ENCODE data around the gene TEX44.

TEX44 gene

GRCh38 chr2:231604685-231605606, 12.3 kb downstream of the TEX44 start:
- Histone ChIP-seq H3K4me1 (ENCODE audit: insufficient read depth, low read length, poor library complexity, severe bottlenecking) (peaks cover 6% of the 10 kb centered on the region), H3K4me2 (ENCODE audit: low read depth, low read length, poor library complexity, severe bottlenecking) (peak overlapping the region; percentile 58), H3F3A (ENCODE audit: low read depth) (no peaks in the 10 kb centered on the region), H3K4me3 (ENCODE audit: low read length, poor library complexity, severe bottlenecking) (peak overlapping the region; percentile 63), H3K9me3 (ENCODE audit: insufficient read depth, low read depth, low read length) (no peaks in the 10 kb centered on the region), H2AFZ (ENCODE audit: low read length) (no peak overlapping the region), H3K9me2 (replicated peaks; ENCODE audit: low read depth, low read length) (no peaks in the 10 kb centered on the region), H3K27me3 (ENCODE audit: insufficient read depth, low read length, poor library complexity, severe bottlenecking) (no peaks in the 10 kb centered on the region), H4K20me1 (ENCODE audit: insufficient read depth, low read length, poor library complexity, severe bottlenecking) (no peaks in the 10 kb centered on the region), H3K9ac (ENCODE audit: low read depth, low read length, poor library complexity, severe bottlenecking) (no peak overlapping the region), H3K79me2 (ENCODE audit: insufficient read depth, low read length) (no peaks in the 10 kb centered on the region), H3K36me3 (ENCODE audit: insufficient read depth, low read length) (no peaks in the 10 kb centered on the region)
- TF ChIP-seq EZH2phosphoT487 (IDR thresholded peaks at IDR 0.05; ENCODE audit: borderline replicate concordance), result no peak
- TF ChIP-seq, protein P1, sequence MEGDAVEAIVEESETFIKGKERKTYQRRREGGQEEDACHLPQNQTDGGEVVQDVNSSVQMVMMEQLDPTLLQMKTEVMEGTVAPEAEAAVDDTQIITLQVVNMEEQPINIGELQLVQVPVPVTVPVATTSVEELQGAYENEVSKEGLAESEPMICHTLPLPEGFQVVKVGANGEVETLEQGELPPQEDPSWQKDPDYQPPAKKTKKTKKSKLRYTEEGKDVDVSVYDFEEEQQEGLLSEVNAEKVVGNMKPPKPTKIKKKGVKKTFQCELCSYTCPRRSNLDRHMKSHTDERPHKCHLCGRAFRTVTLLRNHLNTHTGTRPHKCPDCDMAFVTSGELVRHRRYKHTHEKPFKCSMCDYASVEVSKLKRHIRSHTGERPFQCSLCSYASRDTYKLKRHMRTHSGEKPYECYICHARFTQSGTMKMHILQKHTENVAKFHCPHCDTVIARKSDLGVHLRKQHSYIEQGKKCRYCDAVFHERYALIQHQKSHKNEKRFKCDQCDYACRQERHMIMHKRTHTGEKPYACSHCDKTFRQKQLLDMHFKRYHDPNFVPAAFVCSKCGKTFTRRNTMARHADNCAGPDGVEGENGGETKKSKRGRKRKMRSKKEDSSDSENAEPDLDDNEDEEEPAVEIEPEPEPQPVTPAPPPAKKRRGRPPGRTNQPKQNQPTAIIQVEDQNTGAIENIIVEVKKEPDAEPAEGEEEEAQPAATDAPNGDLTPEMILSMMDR (conservative IDR thresholded peaks at IDR 0.05; ENCODE audit: low read length), result no peak

- no peaks in the 10 kb centered on the region for H3K79me2 ChIP-seq (ENCODE audit: insufficient read depth, low read length)
- TF ChIP-seq, protein P1 (conservative IDR thresholded peaks at IDR 0.05; ENCODE audit: low read length), result no peak
- TF ChIP-seq EZH2phosphoT487 (IDR thresholded peaks at IDR 0.05; ENCODE audit: borderline replicate concordance), result no peak
- H3K9me2 ChIP-seq (replicated peaks; ENCODE audit: low read depth, low read length), result no peaks in the 10 kb centered on the region
- H3K4me2 ChIP-seq (ENCODE audit: low read depth, low read length, poor library complexity, severe bottlenecking), result no peak overlapping the region
- no peak overlapping the region for H2AFZ ChIP-seq (ENCODE audit: low read length)
- no peaks in the 10 kb centered on the region for H3K36me3 ChIP-seq (ENCODE audit: insufficient read depth, low read length)
- H3K4me1 ChIP-seq (ENCODE audit: insufficient read depth, low read length, poor library complexity, severe bottlenecking), result peaks cover 11% of the 10 kb centered on the region
- H3F3A ChIP-seq (ENCODE audit: low read depth), result no peaks in the 10 kb centered on the region
- H4K20me1 ChIP-seq (ENCODE audit: insufficient read depth, low read length, poor library complexity, severe bottlenecking), result no peaks in the 10 kb centered on the region
- no peak overlapping the region for H3K4me3 ChIP-seq (ENCODE audit: low read length, poor library complexity, severe bottlenecking)
- H3K9ac ChIP-seq (ENCODE audit: low read depth, low read length, poor library complexity, severe bottlenecking), result no peak overlapping the region
- H3K9me3 ChIP-seq (ENCODE audit: insufficient read depth, low read depth, low read length), result no peaks in the 10 kb centered on the region
- no peaks in the 10 kb centered on the region for H3K27me3 ChIP-seq (ENCODE audit: insufficient read depth, low read length, poor library complexity, severe bottlenecking)
Measured at GRCh38 chr2:231605607-231606091, 13.0 kb downstream of the TEX44 start.

DNA sequence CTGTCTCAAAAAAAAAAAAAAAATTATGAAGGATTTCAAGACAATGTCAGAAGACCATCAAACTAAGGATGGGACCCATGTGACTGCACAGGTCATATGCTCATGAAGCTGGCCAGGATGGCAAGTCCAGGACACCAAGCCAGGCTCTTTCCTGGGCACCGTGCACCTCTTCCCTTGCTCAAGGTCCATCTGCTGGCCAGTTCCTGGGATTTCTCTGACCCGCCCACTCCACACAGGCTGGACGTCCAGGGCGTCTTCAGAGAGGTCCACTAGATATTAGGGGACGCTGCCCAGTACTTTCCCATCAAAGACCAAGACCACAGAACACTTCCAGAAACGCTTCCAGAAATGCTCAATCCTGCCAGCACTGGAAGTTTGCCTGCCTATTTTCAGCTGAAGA, 14.3 kb downstream of the TEX44 start:
- H3F3A ChIP-seq (ENCODE audit: low read depth), result no peaks in the 10 kb centered on the region
- no peaks in the 10 kb centered on the region for H3K9me3 ChIP-seq (ENCODE audit: insufficient read depth, low read depth, low read length)
- no peaks in the 10 kb centered on the region for H3K9me2 ChIP-seq (replicated peaks; ENCODE audit: low read depth, low read length)
- H3K4me1 ChIP-seq (ENCODE audit: insufficient read depth, low read length, poor library complexity, severe bottlenecking), result peaks cover 22% of the 10 kb centered on the region
- H3K4me2 ChIP-seq (ENCODE audit: low read depth, low read length, poor library complexity, severe bottlenecking), result no peak overlapping the region
- H4K20me1 ChIP-seq (ENCODE audit: insufficient read depth, low read length, poor library complexity, severe bottlenecking), result no peaks in the 10 kb centered on the region
- peaks cover 6% of the 10 kb centered on the region; the same call in 1 of the 2 replicates for H3K79me2 ChIP-seq (ENCODE audit: insufficient read depth, low read length)
- no peaks in the 10 kb centered on the region for H3K36me3 ChIP-seq (ENCODE audit: insufficient read depth, low read length)
- no peak overlapping the region for H2AFZ ChIP-seq (ENCODE audit: low read length)
- H3K9ac ChIP-seq (ENCODE audit: low read depth, low read length, poor library complexity, severe bottlenecking), result no peak overlapping the region
- H3K27me3 ChIP-seq (ENCODE audit: insufficient read depth, low read length, poor library complexity, severe bottlenecking), result no peaks in the 10 kb centered on the region
- no peak for TF ChIP-seq EZH2phosphoT487 (IDR thresholded peaks at IDR 0.05; ENCODE audit: borderline replicate concordance)
- TF ChIP-seq, protein P1 (conservative IDR thresholded peaks at IDR 0.05; ENCODE audit: low read length), result no peak
- H3K4me3 ChIP-seq (ENCODE audit: low read length, poor library complexity, severe bottlenecking), result no peak overlapping the region

Measured in Loucy (cell line).